HL-60/S4 (cell line): ENCODE measurements around the gene BARX1.
"Not testable (repeated sequence)": the region's sequence is repeated elsewhere in the genome, so short reads cannot be mapped to it uniquely, and the experiment has no call there.

ENCODE experiments used
- in situ Hi-C: fragments of 300-500 bp; cut with MboI; formaldehyde crosslinking; loops from 2 replicates; pipeline ENCODE4 v1.14.3; 2022; ENCODE audit warnings: low sequenced_read_pairs

Gene BARX1, protein sequence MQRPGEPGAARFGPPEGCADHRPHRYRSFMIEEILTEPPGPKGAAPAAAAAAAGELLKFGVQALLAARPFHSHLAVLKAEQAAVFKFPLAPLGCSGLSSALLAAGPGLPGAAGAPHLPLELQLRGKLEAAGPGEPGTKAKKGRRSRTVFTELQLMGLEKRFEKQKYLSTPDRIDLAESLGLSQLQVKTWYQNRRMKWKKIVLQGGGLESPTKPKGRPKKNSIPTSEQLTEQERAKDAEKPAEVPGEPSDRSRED

GRCh38 chr9:93955111-93955980, at the start of gene BARX1:
TSS of gene BARX1 (minus strand) at chr9:93955355. CDS start at chr9:93955146, 209 bp downstream.
- in situ Hi-C loops, result no loop called here

DNA sequence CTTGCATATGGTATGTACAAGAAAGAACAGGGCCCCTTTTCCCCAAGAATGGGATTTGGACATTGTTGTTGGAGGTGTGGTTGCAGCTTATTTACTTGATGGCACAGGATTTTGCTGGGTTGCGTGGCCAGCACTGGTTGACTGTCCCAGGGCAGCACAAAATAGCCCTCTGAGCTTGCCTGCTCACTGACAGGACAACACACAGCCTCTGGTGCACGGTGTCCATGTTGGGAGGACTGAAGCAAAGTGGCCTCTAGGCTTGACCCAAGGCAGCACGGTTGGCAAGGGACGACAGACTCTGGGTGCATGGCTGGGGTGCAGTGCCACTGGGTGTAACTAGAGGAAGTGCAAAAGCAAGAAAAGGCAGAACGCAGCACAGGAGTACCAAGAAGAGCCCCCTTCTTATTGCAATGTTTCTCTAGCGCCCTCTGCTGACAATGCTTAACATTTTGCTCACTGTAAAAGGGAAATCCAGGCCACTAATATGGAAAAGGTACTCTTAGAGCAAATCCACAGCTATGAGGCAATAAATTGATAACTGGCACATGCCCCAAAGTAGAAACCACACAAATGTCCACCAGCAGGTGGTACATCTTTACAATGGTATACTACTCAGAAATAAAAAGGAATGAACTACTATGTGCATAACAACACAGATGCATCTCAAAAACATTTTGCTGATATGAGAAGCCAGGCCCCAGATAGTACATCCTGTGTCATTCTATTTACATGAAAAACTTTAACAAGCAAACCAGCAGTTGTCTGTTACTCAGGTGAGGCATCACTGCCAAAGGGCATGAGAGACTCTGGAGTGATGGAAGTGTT, 47.4 kb upstream of the BARX1 start:
- in situ Hi-C loops, result no loop called here

DNA sequence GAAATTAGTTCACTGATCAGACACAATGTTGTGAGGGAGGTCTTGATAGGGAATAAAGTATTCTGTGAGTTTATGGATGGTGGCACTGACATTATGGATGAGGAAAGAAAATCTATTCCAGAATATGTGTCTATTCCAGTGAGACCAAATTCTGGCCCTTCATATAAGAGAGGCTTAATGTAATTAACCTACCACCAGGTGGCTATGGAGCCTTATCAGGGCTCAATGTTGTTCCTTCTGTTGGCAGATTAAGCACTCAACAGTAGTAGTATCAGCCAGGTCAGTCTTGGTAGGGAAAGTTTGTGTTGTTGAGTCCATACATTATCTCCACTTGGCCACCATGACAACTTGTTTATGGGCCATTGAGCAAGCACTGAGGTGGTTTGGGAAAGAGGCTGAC, 41.7 kb upstream of the BARX1 start:
- in situ Hi-C loops, result loop anchor here (25.0 kb wide), 1 partner anchor 310 kb away; no protein-coding TSS in a partner anchor

GRCh38 chr9:93996367-93996766, 41.2 kb upstream of the BARX1 start:
- in situ Hi-C loops, result loop anchor here (25.0 kb wide), 1 partner anchor 309 kb away; no protein-coding TSS in a partner anchor

DNA sequence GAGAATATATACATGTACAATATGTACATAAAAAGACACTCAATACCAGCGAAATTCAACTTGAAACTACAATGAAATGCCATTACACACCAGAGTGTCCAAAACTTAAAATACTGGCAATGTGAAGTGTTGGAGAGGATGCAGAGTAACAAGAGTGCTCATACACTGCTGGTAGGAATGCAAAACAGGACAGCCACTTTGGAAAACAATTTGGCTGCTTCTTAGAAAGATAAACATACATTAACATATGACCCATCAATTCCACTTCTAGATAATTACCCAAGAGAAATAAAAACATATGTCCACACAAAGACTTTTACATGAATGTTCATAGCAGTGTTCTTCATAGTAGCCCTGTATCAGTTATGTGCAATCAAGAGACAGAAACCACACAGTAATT, 39.4 kb upstream of the BARX1 start:
- in situ Hi-C loops, result loop anchor here (25.0 kb wide), 1 partner anchor 307 kb away; no protein-coding TSS in a partner anchor

DNA sequence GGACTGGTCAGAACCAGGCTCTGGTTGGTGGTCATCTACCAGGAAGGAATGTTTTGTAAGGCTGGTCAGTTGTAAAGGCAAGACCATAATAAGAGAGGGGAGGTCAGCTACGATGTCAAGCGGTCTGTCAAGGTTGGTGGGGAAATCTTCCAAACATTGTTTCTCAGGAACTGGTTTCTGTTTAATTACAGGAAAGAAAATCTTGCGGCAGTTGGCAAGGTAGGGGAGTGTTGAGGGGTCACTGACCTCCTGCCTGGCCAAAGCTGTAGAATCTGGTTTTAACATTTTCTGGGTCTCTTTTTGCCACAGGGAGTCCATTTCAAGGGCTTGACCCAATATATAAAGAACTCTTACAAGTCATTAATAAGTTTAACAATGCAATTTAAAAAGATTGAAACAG, 39.0 kb upstream of the BARX1 start:
- in situ Hi-C loops, result loop anchor here (25.0 kb wide), 1 partner anchor 307 kb away; no protein-coding TSS in a partner anchor

DNA sequence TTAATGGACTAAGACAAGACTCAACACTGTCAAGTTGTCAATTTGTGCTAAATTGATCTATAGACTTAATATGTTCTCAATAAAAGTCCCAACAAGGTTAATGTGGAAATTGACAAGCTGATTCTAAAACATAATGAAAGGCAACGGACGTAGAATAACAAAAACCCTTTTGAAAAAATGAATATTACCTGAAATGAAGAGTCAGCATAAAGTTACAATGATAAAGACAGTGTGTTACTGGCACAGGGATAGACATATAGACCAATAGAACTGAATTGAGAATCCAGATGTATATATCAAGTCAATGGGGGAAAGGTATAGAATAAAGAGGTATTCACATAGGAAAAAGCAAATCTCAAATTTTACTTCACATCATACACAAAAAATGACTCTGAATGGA, 37.7 kb upstream of the BARX1 start:
- in situ Hi-C loops, result loop anchor here (25.0 kb wide), 1 partner anchor 306 kb away; no protein-coding TSS in a partner anchor

DNA sequence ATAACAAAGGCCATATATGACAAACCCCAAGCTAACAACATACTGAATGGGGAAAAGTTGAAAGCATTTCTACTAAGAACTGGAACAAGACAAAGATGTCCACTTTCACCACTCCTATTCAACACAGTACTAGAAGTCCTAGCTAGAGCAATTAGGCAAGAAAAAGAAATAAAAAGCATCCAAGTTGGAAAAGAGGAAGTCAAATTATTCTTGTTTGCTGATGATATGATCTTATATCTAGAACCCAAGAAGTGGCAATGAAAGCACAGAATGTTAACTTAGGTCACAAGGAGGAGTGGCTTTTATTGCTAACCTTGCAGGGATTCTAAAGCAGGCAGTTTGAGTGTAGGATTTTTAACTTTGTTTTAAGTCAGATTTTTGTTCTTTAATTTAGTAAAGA, 35.3 kb upstream of the BARX1 start:
- in situ Hi-C loops, result loop anchor here (25.0 kb wide), 1 partner anchor 303 kb away; no protein-coding TSS in a partner anchor

DNA sequence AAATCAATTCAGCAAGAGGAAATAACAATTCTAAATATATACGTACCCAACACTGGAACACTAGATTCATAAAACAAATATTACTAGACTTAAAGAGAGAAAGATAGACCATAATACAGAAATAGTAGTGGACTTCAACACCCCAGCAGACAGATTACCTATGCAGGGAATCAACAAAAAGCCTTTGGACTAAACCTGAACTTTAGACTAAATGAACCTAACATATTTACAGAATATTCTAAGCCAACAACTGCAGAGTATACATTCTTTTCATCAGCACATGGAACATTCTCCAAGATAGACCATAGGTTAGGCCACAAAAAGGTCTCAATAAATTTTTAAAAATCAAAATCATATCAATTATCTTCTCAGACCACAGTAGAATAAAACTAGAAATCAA, 32.9 kb upstream of the BARX1 start:
- in situ Hi-C loops, result loop anchor here (25.0 kb wide), 1 partner anchor 301 kb away; no protein-coding TSS in a partner anchor

DNA sequence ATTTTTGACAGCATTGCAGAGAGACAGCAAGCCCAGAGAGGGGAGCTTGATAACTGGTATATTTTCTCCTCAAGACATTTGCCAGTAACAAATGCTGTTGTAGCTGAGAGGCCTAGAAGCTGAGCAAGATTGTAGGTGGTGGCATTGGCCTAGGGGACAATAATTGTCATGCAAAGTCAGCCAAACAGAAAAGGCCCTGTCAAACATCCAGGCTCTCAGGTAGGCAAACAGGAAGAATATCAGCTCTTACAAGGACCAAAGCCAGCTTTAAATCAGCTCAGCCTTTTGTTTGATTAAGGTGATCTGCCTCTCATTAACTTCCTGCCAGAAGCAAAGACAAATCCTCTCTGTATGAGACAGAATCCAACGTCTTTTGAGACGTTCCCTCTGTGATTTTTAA, 29.7 kb upstream of the BARX1 start:
- in situ Hi-C loops, result loop anchor here (25.0 kb wide), 1 partner anchor 298 kb away; no protein-coding TSS in a partner anchor

- in situ Hi-C loops, result loop anchor here (25.0 kb wide), 1 partner anchor 297 kb away; no protein-coding TSS in a partner anchor
Measured at GRCh38 chr9:93983875-93984274, 28.7 kb upstream of the BARX1 start.

DNA sequence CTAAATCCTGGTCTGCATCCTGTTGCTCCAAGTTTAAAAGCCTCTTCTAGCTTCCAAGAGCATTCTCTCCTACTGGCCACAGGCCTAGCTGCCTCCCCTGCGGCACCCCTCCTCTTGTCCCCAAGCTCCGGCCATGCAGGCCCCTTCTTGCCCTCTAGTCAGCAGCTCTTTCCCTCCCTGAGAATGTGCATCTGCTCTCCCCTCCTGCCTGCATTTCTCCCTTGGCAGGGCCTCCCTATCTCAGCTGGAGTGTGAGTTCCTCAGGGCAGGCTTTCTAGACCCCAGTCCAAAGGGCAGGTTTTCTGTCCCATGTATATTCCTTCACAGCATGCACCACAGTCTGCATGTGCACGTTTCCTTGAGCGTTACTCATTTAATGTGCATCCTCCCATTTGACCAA, 24.6 kb upstream of the BARX1 start:
- in situ Hi-C loops, result loop anchor here (25.0 kb wide), 1 partner anchor 292 kb away; no protein-coding TSS in a partner anchor

GRCh38 chr9:93978551-93978950, 23.4 kb upstream of the BARX1 start:
- in situ Hi-C loops, result loop anchor here (25.0 kb wide), 1 partner anchor 291 kb away; no protein-coding TSS in a partner anchor

- in situ Hi-C loops, result loop anchor here (25.0 kb wide), 1 partner anchor 290 kb away; no protein-coding TSS in a partner anchor
Measured at GRCh38 chr9:93976973-93977372, 21.8 kb upstream of the BARX1 start.

- in situ Hi-C loops, result loop anchor here (25.0 kb wide), 1 partner anchor 289 kb away; no protein-coding TSS in a partner anchor
Measured at GRCh38 chr9:93976081-93976480, 20.9 kb upstream of the BARX1 start.

DNA sequence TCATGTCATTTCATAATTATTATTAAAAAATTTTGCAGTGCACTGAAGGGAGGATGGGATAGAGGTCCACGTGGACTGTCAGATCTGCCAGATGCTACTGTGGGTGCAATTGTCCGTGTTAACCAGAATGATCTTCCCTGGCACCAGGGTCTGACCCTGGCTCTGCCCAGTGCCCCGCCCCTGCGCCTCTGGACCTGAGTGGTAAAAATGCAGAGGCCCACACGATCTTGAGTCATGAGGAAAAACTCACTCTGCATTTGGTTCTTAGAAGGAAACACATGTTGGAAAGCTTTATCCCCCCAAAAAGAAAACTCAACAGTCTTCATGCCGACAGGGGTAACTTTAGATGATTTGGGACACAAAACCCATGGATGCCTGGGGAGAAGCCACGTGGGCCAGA, 20.1 kb upstream of the BARX1 start:
- in situ Hi-C loops, result loop anchor here (25.0 kb wide), 1 partner anchor 288 kb away; no protein-coding TSS in a partner anchor

DNA sequence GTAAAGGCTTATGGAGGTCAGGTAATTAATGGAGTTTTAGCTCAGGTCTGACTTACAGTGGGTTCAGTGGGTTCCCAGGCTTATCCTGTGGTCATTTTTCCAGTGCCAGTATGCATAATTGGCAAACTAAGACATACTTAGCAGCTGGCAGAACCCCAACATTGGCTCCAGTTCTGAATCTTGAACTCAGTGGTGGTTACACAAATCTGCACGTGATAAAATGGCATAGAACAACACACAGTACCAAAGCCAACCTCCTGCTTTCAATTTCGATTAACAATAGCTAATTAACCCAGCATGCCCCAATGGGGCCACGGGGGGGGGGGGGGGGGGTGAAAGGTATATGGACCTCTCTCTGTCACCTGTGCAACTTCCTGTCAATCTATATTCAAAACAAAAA, 19.0 kb upstream of the BARX1 start:
- in situ Hi-C loops, result no loop called here

DNA sequence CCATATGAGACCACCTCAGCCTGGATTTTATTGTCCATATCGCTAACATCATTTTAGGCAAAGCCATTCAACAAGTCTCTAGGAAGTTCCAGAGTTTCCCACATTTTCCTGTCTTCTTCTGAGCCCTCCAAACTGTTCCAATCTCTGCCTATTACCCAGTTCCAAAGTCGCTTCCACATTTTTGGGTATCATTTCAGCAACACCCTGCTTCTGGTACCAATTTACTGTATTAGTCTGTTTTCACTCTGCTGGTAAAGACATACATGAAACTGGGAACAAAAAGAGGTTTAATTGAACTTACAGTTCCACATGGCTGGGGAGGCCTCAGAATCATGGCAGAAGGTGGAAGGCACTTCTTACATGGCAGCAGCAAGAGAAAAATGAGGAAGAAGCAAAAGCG, 17.5 kb upstream of the BARX1 start:
- in situ Hi-C loops, result not testable (repeated sequence)

- in situ Hi-C loops, result no loop called here
Measured at GRCh38 chr9:93969328-93969661, 14.1 kb upstream of the BARX1 start.
